Peyer's patch (tissue), 4 donors: ENCODE measurements around the gene PRELID3B.

Experiments used
- POLR2A ChIP-seq, 2 donors: fragments of 450-650 bp; IDR thresholded peaks; one replicate each; pipeline ENCODE4 v1.5.1; 2017; ENCODE audit warnings: antibody characterized with exemption in 2 of 2, mild to moderate bottlenecking in 2 of 2, moderate library complexity in 2 of 2
- TF ChIP-seq, protein P1 (sequence below), 6 experiments: fragments of 450-650 bp in 4 of 6; fragments of 200-600 bp in 2 of 6; sonication (generic) in 1 of 6; IDR thresholded peaks; one replicate each; pipeline ENCODE4 v1.5.1; 2017 to 2019; ENCODE audit warnings: antibody characterized with exemption in 6 of 6, mild to moderate bottlenecking in 3 of 6, moderate library complexity in 1 of 6

DNA sequence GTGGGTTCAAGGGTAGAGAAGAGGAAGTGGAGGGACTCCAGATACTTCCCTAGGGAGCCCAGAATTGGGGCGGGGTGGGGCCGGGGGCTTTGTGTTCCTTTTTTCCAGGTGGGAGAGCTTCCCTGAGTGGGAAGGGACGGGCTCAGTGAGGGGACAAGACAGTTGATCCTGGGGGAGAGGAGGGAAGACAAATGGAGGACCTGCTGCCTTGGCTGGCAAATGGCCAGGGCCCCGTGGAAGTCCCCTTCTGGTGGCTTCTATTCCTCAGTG lies 38.2 kb downstream of the PRELID3B start:
- TF ChIP-seq, protein P1, sequence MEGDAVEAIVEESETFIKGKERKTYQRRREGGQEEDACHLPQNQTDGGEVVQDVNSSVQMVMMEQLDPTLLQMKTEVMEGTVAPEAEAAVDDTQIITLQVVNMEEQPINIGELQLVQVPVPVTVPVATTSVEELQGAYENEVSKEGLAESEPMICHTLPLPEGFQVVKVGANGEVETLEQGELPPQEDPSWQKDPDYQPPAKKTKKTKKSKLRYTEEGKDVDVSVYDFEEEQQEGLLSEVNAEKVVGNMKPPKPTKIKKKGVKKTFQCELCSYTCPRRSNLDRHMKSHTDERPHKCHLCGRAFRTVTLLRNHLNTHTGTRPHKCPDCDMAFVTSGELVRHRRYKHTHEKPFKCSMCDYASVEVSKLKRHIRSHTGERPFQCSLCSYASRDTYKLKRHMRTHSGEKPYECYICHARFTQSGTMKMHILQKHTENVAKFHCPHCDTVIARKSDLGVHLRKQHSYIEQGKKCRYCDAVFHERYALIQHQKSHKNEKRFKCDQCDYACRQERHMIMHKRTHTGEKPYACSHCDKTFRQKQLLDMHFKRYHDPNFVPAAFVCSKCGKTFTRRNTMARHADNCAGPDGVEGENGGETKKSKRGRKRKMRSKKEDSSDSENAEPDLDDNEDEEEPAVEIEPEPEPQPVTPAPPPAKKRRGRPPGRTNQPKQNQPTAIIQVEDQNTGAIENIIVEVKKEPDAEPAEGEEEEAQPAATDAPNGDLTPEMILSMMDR (IDR thresholded peaks at IDR 0.05), result no peak
- TF ChIP-seq POLR2A (IDR thresholded peaks at IDR 0.05), result no peak
